ENCODE measurements around the gene CPXM1. TPM values are rescaled to one million over a fixed set of nuclear protein-coding genes. Genes with fewer than 3 reads are reported as not detected.

CPXM1 gene
- total RNA-seq, 1 experiment from 2014 or later: not detected

- ChIA-PET POLR2A (no interaction called here), CTCF (no interaction called here)
- no peak overlapping the region for H3K27ac Mint-ChIP-seq (ENCODE audit: unreplicated experiment)
- no TSS peak for BruUV-seq (replicated peaks)
- peaks cover 12% of the 10 kb centered on the region for H3K27me3 Mint-ChIP-seq (ENCODE audit: insufficient read depth, unreplicated experiment)
- TF ChIP-seq, protein P1, sequence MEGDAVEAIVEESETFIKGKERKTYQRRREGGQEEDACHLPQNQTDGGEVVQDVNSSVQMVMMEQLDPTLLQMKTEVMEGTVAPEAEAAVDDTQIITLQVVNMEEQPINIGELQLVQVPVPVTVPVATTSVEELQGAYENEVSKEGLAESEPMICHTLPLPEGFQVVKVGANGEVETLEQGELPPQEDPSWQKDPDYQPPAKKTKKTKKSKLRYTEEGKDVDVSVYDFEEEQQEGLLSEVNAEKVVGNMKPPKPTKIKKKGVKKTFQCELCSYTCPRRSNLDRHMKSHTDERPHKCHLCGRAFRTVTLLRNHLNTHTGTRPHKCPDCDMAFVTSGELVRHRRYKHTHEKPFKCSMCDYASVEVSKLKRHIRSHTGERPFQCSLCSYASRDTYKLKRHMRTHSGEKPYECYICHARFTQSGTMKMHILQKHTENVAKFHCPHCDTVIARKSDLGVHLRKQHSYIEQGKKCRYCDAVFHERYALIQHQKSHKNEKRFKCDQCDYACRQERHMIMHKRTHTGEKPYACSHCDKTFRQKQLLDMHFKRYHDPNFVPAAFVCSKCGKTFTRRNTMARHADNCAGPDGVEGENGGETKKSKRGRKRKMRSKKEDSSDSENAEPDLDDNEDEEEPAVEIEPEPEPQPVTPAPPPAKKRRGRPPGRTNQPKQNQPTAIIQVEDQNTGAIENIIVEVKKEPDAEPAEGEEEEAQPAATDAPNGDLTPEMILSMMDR (IDR thresholded peaks at IDR 0.05; ENCODE audit: insufficient read depth in 1 of 2, low read depth in 1 of 2, low read length in 1 of 2, severe bottlenecking in 1 of 2, unreplicated experiment in 1 of 2): no peak
- no peak overlapping the region for H3K4me3 ChIP-seq (ENCODE audit: low read depth, low read length)
- H3K4me1 ChIP-seq: no peaks in the 10 kb centered on the region
- intact Hi-C loops (cut with micrococcal nuclease; ENCODE audit: unreplicated experiment): no loop called here
- no peak overlapping the region for H3K4me3 Mint-ChIP-seq (ENCODE audit: unreplicated experiment)
- H3K9me3 ChIP-seq: no peaks in the 10 kb centered on the region
- H3K36me3 Mint-ChIP-seq (ENCODE audit: insufficient read depth, unreplicated experiment): no peaks in the 10 kb centered on the region
- no peaks in the 10 kb centered on the region for H3K36me3 ChIP-seq (ENCODE audit: control insufficient read depth, insufficient read depth, low read length)
- no peaks in the 10 kb centered on the region for H3K9me3 Mint-ChIP-seq (ENCODE audit: unreplicated experiment)
- no peak for DNase-seq
- H3K4me1 Mint-ChIP-seq (ENCODE audit: low read depth, unreplicated experiment): no peaks in the 10 kb centered on the region
- H3K27me3 ChIP-seq (replicated peaks; ENCODE audit: control insufficient read depth, insufficient read depth, low read length): peaks cover 2% of the 10 kb centered on the region
Observed at GRCh38 chr20:2798814-2799213, 1.6 kb downstream of the CPXM1 start.

DNA sequence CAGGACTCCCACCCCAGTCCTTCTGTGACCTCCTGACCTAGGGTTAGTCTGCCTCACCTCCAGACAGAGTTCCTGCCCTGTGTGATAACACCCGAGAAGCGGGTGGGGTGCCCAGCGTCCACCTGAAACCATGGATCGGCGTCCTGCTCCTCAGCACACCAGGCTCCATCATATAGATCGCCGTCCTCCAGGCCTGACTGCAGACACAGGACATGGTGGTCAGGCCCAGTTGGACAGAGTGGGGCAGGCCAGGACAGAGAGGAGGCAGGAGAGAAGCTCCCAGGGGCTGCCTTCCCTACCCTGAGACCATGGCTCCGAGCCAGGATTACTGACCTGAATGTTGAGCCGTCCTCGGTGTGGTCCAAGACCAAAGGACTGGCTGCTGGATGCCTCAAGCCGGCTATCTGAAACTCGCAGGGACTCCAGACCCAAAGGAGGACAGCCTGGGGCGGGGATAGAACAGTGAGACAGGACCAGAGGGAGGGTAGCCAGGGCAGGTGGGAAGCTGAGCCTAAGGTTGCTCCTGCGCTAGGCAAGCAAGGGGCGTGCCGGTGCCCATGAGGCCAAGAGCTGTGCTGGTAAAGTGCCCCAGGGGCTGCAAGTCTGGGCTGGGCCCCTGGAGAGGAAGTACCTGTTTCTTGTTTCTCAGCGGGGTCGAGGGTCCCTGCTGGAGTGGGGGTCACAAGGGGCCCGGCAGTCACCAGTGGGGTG is 2.2 kb downstream of the CPXM1 start:
- no TSS peak for BruUV-seq (replicated peaks)
- ChIA-PET CTCF (no interaction called here), POLR2A (no interaction called here)
- intact Hi-C loops (cut with micrococcal nuclease; ENCODE audit: unreplicated experiment): no loop called here
- H3K27me3 ChIP-seq (replicated peaks; ENCODE audit: control insufficient read depth, insufficient read depth, low read length): peaks cover 2% of the 10 kb centered on the region
- H3K9me3 Mint-ChIP-seq (ENCODE audit: unreplicated experiment): no peaks in the 10 kb centered on the region
- H3K4me3 Mint-ChIP-seq (ENCODE audit: unreplicated experiment): no peak overlapping the region
- TF ChIP-seq, protein P1 (IDR thresholded peaks at IDR 0.05; ENCODE audit: insufficient read depth in 1 of 2, low read depth in 1 of 2, low read length in 1 of 2, severe bottlenecking in 1 of 2, unreplicated experiment in 1 of 2): no peak
- no peaks in the 10 kb centered on the region for H3K4me1 ChIP-seq
- H3K4me3 ChIP-seq (ENCODE audit: low read depth, low read length): no peak overlapping the region
- H3K4me1 Mint-ChIP-seq (ENCODE audit: low read depth, unreplicated experiment): no peaks in the 10 kb centered on the region
- no peaks in the 10 kb centered on the region for H3K36me3 Mint-ChIP-seq (ENCODE audit: insufficient read depth, unreplicated experiment)
- DNase-seq: no peak
- no peaks in the 10 kb centered on the region for H3K36me3 ChIP-seq (ENCODE audit: control insufficient read depth, insufficient read depth, low read length)
- H3K9me3 ChIP-seq: no peaks in the 10 kb centered on the region
- no peak overlapping the region for H3K27ac Mint-ChIP-seq (ENCODE audit: unreplicated experiment)
- peaks cover 17% of the 10 kb centered on the region for H3K27me3 Mint-ChIP-seq (ENCODE audit: insufficient read depth, unreplicated experiment)

DNA sequence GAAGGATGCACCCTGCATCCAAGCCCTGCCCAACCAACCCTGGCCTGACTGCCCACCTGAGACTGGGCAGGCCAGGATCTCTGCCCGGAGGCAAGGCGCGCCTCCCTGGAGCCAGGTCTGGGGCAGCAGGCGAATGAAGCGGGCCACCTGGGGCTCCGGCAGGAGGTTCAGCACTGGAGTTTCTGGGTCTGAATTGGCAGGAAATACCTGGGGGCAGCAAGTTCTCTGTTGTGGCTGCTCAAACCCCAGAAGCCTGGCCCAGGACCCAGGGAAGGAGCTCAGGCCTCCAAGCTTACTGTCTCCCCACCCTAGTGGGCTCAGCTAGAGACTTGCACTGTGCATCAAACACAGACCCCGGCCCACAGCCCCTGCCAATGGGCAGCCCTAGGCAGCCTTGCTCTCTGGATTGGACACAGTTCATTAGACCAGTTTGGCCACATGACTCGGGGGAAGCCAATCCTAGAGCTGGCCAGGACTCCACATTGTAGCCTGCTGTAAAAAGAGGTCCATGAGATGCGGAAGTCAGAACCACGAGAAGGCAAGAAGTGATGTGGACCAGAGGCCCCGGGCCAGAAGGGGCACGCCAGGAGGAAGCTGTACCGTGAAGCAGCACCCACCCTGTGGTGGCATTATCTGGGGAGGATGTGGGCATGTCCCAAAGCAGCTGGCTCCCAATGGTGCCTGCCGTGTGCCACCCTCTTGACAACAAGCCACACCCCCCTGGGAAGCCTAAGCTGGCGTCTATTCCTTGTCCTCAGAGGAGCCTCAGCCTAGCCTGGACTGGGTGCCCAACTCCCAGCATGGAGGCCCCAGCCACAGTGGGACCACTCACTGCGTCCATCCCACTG is 3.1 kb downstream of the CPXM1 start:
- H3K36me3 ChIP-seq (ENCODE audit: control insufficient read depth, insufficient read depth, low read length): no peaks in the 10 kb centered on the region
- H3K9me3 Mint-ChIP-seq (ENCODE audit: unreplicated experiment): no peaks in the 10 kb centered on the region
- BruUV-seq (replicated peaks): no TSS peak
- no peak for DNase-seq
- peaks cover 2% of the 10 kb centered on the region for H3K27me3 ChIP-seq (replicated peaks; ENCODE audit: control insufficient read depth, insufficient read depth, low read length)
- peaks cover 17% of the 10 kb centered on the region for H3K27me3 Mint-ChIP-seq (ENCODE audit: insufficient read depth, unreplicated experiment)
- no peaks in the 10 kb centered on the region for H3K36me3 Mint-ChIP-seq (ENCODE audit: insufficient read depth, unreplicated experiment)
- no peak overlapping the region for H3K4me3 Mint-ChIP-seq (ENCODE audit: unreplicated experiment)
- H3K4me1 ChIP-seq: no peaks in the 10 kb centered on the region
- H3K4me1 Mint-ChIP-seq (ENCODE audit: low read depth, unreplicated experiment): no peaks in the 10 kb centered on the region
- no peak overlapping the region for H3K27ac Mint-ChIP-seq (ENCODE audit: unreplicated experiment)
- intact Hi-C loops (cut with micrococcal nuclease; ENCODE audit: unreplicated experiment): no loop called here
- ChIA-PET POLR2A (no interaction called here), CTCF (no interaction called here)
- TF ChIP-seq, protein P1 (IDR thresholded peaks at IDR 0.05; ENCODE audit: insufficient read depth in 1 of 2, low read depth in 1 of 2, low read length in 1 of 2, severe bottlenecking in 1 of 2, unreplicated experiment in 1 of 2): no peak
- no peak overlapping the region for H3K4me3 ChIP-seq (ENCODE audit: low read depth, low read length)
- H3K9me3 ChIP-seq: no peaks in the 10 kb centered on the region

All from Caco-2 (cell line).